Esophagus squamous epithelium (tissue), 5 donors: Measurements from ENCODE around the gene ZSCAN32. TPM values are rescaled to one million over a fixed set of nuclear protein-coding genes. Genes with fewer than 3 reads are reported as not detected.

ENCODE experiments used
- DNase-seq: peaks from one replicate; lab custom pipeline; 2025; lab: John Stamatoyannopoulos, UW
- H3K27ac ChIP-seq, 4 donors: fragments of 200-600 bp; sonication (generic); one replicate each; pipeline ENCODE4 v1.5.1; 2016 to 2019; ENCODE audit warnings: mild to moderate bottlenecking in 1 of 4
- H3K27me3 ChIP-seq, 4 donors: fragments of 200-600 bp; sonication (generic); 1 replicate in 3 of 4; 2 replicates in 1 of 4; pipeline versions ENCODE4 v1.5.1 to v1.6.0; 2017 to 2021; ENCODE audit warnings: antibody characterized with exemption in 1 of 4
- H3K36me3 ChIP-seq, 3 donors: fragments of 200-600 bp; sonication (generic); one replicate each; pipeline ENCODE4 v1.5.1; 2016 to 2019
- H3K4me1 ChIP-seq, 3 donors: fragments of 200-600 bp; sonication (generic); one replicate each; pipeline ENCODE4 v1.5.1; 2017 to 2019
- H3K4me3 ChIP-seq, 4 donors: fragments of 200-600 bp; sonication (generic); 1 replicate in 3 of 4; 2 replicates in 1 of 4; pipeline ENCODE4 v1.5.1; 2016 to 2019; ENCODE audit warnings: mild to moderate bottlenecking in 2 of 4, moderate library complexity in 1 of 4
- H3K9me3 ChIP-seq, 3 donors: fragments of 200-600 bp; sonication (generic); one replicate each; pipeline ENCODE4 v1.5.1; 2016 to 2019
- POLR2A ChIP-seq, 4 donors: fragments of 450-650 bp; IDR thresholded peaks; one replicate each; pipeline ENCODE4 v1.6.1; 2017; ENCODE audit warnings: antibody characterized with exemption in 4 of 4, mild to moderate bottlenecking in 4 of 4, moderate library complexity in 3 of 4
- WGBS, 2 donors: methylation state at CpG; one replicate each; pipeline ENCODE4 v1.1.5; 2018; 5-methylcytosine and 5-hydroxymethylcytosine counted together
- intact Hi-C: fragments of 100-400 bp; cut with DNase I; formaldehyde crosslinking; loops from one replicate; pipeline ENCODE4 v1.15.0; 2022
- total RNA-seq, 4 donors: library from RNA; depleted of rRNA; stranded (reverse); fragments of >200 nt; gene quantifications; one replicate each; pipeline ENCODE4 v1.1.0, GENCODE V29; 2016
- TF ChIP-seq, protein P1 (sequence below), 6 experiments: fragments of 450-650 bp in 4 of 6; fragments of 200-600 bp in 2 of 6; sonication (generic) in 2 of 6; IDR thresholded peaks; one replicate each; pipeline ENCODE4 v1.5.1; 2016 to 2019; ENCODE audit warnings: antibody characterized with exemption in 6 of 6, mild to moderate bottlenecking in 4 of 6, moderate library complexity in 4 of 6
- donor health status: DM: yes; HTN: yes; CAD: no.

Gene ZSCAN32
- total RNA-seq, 4 donors from 2014 or later, result 7.2 to 18.1 (median 11.3) TPM

DNA sequence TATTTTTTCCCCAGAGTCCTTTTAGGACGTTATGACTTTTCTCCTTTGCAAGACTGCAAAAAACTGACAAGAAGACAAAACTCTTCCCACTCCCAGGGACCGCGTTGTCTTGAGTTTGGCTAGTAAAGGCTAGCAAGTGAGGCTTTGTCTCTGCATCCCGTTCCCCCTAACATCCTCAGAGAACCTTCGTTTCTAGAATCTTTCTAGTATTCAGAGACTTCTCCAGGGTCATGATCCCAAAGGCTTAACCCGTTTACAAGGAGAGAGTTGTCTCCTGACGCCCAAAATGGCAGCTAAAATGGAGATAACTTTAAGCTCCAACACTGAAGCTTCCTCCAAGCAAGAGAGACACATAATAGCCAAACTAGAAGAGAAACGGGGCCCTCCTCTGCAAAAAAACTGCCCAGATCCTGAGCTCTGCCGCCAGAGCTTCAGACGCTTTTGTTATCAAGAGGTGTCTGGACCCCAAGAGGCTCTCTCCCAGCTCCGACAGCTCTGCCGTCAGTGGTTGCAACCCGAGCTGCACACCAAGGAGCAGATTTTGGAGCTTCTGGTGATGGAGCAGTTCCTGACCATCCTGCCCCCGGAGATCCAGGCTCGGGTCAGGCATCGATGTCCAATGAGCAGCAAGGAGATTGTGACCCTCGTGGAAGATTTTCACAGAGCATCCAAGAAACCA is 1.1 kb upstream of the ZSCAN32 start:
- no peak for TF ChIP-seq POLR2A (IDR thresholded peaks at IDR 0.05)
- TF ChIP-seq, protein P1, sequence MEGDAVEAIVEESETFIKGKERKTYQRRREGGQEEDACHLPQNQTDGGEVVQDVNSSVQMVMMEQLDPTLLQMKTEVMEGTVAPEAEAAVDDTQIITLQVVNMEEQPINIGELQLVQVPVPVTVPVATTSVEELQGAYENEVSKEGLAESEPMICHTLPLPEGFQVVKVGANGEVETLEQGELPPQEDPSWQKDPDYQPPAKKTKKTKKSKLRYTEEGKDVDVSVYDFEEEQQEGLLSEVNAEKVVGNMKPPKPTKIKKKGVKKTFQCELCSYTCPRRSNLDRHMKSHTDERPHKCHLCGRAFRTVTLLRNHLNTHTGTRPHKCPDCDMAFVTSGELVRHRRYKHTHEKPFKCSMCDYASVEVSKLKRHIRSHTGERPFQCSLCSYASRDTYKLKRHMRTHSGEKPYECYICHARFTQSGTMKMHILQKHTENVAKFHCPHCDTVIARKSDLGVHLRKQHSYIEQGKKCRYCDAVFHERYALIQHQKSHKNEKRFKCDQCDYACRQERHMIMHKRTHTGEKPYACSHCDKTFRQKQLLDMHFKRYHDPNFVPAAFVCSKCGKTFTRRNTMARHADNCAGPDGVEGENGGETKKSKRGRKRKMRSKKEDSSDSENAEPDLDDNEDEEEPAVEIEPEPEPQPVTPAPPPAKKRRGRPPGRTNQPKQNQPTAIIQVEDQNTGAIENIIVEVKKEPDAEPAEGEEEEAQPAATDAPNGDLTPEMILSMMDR (IDR thresholded peaks at IDR 0.05), result no peak
- Histone ChIP-seq H3K4me1 (peaks cover 5 to 36% (median 12%) of the 10 kb centered on the region in 3 donors), H3K36me3 (peaks cover 21 to 59% (median 26%) of the 10 kb centered on the region in 3 donors), H3K9me3 (peaks cover 0 to 57% (median 42%) of the 10 kb centered on the region in 3 donors), H3K27me3 (no peaks in the 10 kb centered on the region), H3K27ac (peak overlapping the region; percentile 79 to 93 (median 90)), H3K4me3 (peak overlapping the region; percentile 82 to 95 (median 86))
- WGBS, 2 donors, result 32% methylated on average over 15 to 16 of the region's 17 CpGs
- intact Hi-C loops, result no loop called here
- DNase-seq, result no peak

DNA sequence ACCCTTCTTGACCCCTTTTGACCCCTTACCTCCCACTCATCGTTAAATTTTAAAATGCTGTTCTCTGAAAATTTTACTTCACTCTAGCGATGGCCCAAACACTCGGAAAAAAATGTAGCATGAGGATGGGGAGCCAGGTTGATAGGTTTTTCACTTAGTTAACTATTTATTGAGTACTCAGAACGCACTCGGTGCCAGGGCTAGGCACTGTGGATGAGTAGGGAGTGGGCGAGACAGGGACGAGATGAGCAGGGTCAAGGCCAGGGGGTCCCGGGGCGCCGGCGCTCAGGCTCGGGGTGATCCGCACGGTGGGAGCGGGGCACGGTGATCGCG is 392 bp downstream of the ZSCAN32 start:
- Histone ChIP-seq H3K36me3 (peaks cover 10 to 59% (median 22%) of the 10 kb centered on the region in 3 donors), H3K27ac (peak overlapping the region; percentile 85 to 93 (median 90)), H3K9me3 (peaks cover 0 to 55% (median 39%) of the 10 kb centered on the region in 3 donors), H3K4me3 (peak overlapping the region; percentile 82 to 95 (median 86)), H3K4me1 (peaks cover 5 to 36% (median 12%) of the 10 kb centered on the region in 3 donors), H3K27me3 (no peaks in the 10 kb centered on the region)
- TF ChIP-seq, protein P1 (IDR thresholded peaks at IDR 0.05), result no peak
- TF ChIP-seq POLR2A (IDR thresholded peaks at IDR 0.05), result no peak
- 1 to 4% methylated on average over 3 to 6 of the region's 18 CpGs for WGBS, 2 donors
- no peak for DNase-seq
- intact Hi-C loops, result no loop called here

DNA sequence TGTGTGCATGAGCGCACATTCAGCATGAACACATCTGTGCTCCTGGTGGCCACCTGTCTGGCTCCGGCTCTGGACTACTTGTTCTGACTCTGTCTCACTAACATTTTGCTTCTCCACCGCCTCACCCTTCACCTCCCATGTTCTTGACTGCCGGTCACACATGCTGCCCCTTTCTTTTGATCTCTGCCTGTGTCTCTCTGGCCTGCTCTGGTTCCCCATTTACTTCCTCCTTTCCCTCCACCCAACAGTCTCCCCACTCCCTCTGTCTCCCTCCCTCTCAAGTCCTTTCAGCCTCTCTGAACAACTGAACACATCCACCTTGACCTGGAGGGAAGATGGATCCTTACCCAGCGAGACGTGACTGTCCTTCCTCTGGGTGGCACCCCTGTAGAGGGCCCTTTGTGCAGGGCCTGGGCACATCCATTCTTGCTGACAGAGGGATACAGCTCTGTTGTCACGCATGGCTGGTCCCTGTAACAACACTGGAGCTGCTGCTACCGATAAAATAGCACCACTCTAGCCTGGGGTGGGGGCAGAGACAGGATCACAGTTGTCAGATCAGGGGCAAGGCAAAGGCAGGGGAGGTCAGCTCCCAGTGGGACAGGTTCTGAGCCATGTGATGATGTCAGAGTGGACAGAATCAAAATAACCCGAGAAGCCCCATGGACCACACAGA is 11.0 kb downstream of the ZSCAN32 start:
- TF ChIP-seq POLR2A (IDR thresholded peaks at IDR 0.05), result no peak
- TF ChIP-seq, protein P1 (IDR thresholded peaks at IDR 0.05), result no peak
- intact Hi-C loops, result no loop called here
- H3K9me3 ChIP-seq, result peaks cover 0 to 90% (median 70%) of the 10 kb centered on the region in 3 donors

DNA sequence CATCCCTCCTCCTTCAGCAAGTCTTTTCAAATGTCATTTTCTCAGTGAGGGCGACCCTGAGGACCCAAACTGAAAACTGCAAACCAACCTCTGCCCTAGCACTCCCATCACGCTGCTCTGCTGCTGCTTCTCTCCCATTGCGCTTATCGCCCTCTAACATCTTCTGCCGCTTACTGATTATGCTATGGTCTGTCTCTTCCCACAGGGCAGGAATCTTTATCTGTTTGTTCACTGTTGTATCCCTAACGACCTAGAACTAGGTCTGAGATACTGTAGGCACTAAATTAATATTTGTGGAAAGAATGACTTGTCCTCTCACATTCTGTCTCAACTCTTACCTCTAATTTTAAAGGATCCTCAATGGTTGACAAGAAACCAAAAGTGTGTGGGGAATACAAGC is 12.5 kb downstream of the ZSCAN32 start:
- H3K36me3 ChIP-seq, result peaks cover 38 to 92% (median 47%) of the 10 kb centered on the region in 3 donors
- H3K27ac ChIP-seq, result no peak overlapping the region
- H3K27me3 ChIP-seq, result no peaks in the 10 kb centered on the region
- peaks cover 0 to 90% (median 81%) of the 10 kb centered on the region in 3 donors for H3K9me3 ChIP-seq
- H3K4me3 ChIP-seq, result no peak overlapping the region
- intact Hi-C loops, result no loop called here
- no peak for DNase-seq
- 95 to 98% methylated on average over 6 of the region's 6 CpGs for WGBS, 2 donors
- no peaks in the 10 kb centered on the region for H3K4me1 ChIP-seq
- TF ChIP-seq, protein P1 (IDR thresholded peaks at IDR 0.05), result no peak
- TF ChIP-seq POLR2A (IDR thresholded peaks at IDR 0.05), result no peak

More for the DNA sequence above, 11.0 kb downstream of the ZSCAN32 start:
- WGBS, 2 donors, result 81 to 88% methylated on average over 6 to 9 of the region's 9 CpGs
- Histone ChIP-seq H3K4me3 (no peak overlapping the region), H3K27me3 (no peaks in the 10 kb centered on the region), H3K36me3 (peaks cover 36 to 92% (median 37%) of the 10 kb centered on the region in 3 donors), H3K27ac (no peak overlapping the region), H3K4me1 (no peaks in the 10 kb centered on the region)
- DNase-seq, result no peak

DNA sequence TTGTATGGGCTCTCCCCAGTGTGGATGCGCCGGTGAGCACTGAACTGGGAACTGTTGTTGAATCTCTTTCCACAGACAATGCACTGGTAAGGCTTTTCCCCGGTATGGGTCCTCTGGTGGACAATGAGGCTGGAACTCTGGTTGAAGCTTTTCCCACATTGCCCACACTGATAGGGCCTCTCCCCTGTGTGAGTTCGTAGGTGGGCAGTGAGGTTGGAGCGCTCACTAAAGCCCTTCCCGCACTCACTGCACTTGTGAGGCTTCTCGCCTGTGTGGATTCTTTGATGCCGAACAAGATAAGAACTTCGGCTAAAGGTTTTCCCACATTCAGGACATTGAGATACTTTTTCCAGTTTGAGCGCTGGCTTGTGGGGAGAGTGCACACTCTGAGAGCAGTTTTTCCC is 17.8 kb downstream of the ZSCAN32 start:
- H3K27ac ChIP-seq, result no peak overlapping the region
- peaks cover 15 to 93% (median 78%) of the 10 kb centered on the region in 3 donors for H3K9me3 ChIP-seq
- no peaks in the 10 kb centered on the region for H3K27me3 ChIP-seq
- DNase-seq, result no peak
- peak overlapping the region in 1 of 4 donors; percentile 34 for H3K4me3 ChIP-seq
- no peaks in the 10 kb centered on the region for H3K4me1 ChIP-seq
- WGBS, 2 donors, result 93 to 98% methylated on average over 6 to 7 of the region's 10 CpGs
- intact Hi-C loops, result no loop called here
- no peak for TF ChIP-seq POLR2A (IDR thresholded peaks at IDR 0.05)
- TF ChIP-seq, protein P1 (IDR thresholded peaks at IDR 0.05), result no peak
- H3K36me3 ChIP-seq, result peaks cover 24 to 78% (median 38%) of the 10 kb centered on the region in 3 donors
